ENCODE measurements around the gene MAGI2.
"Not testable (repeated sequence)": the region's sequence is repeated elsewhere in the genome, so short reads cannot be mapped to it uniquely, and the experiment has no call there.

Gene MAGI2

DNA sequence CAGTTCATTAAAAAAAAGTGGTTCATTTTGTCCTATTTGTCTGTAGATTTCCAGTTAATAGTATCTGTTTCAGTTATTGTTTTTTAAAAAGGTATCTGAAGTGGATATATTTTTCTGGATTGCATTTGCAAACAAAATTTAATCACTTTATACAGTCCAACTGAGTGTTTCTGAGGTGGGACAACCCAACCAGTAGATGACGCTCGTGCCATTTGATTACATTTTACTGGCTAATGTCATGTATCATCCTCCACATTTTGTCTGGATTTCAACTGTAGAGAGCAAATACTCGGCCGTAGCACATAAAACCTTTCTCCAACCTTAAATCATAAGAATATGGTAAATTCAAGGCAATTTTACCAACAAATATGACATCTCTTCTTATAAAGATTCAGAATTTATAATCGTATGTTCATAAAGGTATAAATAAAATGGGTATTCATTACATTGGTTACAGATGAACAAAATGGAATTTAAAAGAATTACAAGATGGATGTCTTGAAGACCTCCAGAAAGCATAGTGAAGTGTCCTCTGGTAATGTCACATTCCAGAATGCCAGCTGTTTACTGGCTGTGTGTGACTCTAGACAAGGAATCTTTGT, 865.9 kb downstream of the MAGI2 start:
- no peak for DNase-seq

GRCh38 chr7:78585980-78586379, 867.5 kb downstream of the MAGI2 start:
- no peak for DNase-seq

- no peak for DNase-seq
Measured at GRCh38 chr7:78578686-78579085, 874.8 kb downstream of the MAGI2 start.

- not testable (repeated sequence) for DNase-seq
Measured at GRCh38 chr7:78577174-78577952, 876.1 kb downstream of the MAGI2 start.

- DNase-seq = no peak
Measured at GRCh38 chr7:78576236-78576635, 877.2 kb downstream of the MAGI2 start.

- no peak for DNase-seq
Measured at GRCh38 chr7:78571292-78571691, 882.2 kb downstream of the MAGI2 start.

GRCh38 chr7:78568690-78569089, 884.8 kb downstream of the MAGI2 start:
- DNase-seq = no peak

GRCh38 chr7:78567836-78568235, 885.6 kb downstream of the MAGI2 start:
- DNase-seq = no peak

DNA sequence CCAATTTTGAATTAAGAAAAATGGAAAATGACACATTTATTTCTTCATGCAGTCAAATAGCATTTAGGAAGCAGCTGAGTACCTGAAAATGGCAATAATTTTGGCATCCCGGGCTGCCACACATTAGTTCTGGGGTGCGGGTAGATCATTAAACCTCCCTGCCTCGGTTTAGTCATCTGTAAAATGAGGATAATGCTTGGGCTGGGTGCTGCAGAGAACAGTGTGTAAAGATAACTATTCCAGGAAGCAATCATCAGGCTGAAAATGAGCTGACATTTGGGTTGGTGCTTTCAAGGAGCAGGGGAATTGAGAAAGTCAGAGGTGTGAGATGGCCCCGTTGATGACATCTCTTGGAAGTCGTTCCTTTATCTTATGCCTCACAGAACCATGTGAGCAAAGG, 887.7 kb downstream of the MAGI2 start:
- no peak for DNase-seq

DNA sequence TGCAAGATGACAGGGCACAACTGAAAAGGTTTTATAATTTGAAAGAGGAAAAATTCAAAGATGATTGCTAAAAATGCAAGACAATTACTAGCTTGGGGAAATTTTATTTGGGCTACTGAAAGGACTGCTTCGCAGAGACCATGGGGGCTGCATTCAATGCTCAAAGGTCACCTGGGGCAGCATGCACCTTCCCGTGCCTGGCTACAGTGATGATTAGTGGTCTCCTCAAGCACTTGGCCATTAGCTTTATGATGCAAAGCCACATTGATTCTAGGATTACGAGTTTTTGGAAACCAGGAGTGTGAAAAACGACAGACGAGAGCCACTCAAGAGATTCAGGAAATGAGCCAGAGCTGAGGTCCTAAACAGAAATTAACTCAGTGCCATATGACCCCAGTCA, 890.3 kb downstream of the MAGI2 start:
- no peak for DNase-seq

DNA sequence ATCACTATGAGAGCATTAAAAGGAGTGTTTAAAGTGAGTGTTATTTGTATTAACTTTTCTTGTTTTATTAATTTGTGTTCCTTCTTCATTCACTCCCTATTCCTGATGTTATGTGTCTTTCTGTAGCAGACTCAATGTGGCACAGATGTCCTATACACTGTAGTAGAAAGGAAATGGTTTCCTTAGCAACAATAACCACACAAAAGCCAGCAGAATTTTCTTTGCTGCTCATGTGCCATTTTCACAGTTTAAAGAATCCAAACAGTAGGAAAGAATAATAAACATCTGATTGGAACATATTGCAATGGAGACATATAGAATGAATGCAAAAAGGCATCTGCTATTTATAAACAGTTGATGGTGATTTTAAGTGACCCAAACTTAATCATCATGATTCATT, 891.3 kb downstream of the MAGI2 start:
- no peak for DNase-seq

GRCh38 chr7:78558566-78558965, 894.9 kb downstream of the MAGI2 start:
- DNase-seq = no peak

DNA sequence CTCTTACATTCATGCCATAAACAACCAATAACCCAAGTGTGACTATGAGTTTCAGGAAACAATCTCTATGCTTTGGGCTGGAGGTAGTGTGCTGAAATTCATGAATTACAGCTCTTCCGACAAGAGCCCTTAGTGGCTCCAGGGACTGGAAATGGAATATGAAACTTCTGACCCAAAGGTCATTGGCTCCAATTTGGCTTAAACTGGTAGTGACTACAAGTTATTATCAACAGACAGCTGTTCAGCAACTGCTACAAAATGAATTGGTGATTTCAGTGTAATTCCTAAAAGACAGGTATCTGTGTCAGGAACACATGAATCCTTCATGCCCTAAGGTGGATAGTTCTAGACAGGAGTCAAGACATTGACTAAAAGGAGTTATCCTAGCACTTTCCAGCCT, 909.5 kb downstream of the MAGI2 start:
- no peak for DNase-seq

DNA sequence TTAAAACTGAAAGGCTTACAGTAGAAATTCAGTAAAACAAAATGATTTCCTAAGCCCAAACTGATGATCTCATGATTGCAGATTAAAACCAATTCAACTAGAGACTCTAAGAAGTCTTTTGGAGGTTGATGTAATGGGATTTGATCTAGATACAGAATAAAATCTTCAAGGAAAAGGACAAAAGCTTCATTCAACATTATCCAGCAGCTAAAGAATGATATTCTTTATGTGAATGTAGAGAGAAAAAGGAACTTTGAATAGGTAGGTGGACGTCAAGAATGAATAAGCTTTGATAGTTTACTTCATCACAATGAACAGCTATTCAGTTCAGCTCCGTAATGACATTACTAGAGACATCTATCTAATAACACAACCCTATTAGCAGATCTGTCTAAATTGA, 910.5 kb downstream of the MAGI2 start:
- DNase-seq = no peak

DNA sequence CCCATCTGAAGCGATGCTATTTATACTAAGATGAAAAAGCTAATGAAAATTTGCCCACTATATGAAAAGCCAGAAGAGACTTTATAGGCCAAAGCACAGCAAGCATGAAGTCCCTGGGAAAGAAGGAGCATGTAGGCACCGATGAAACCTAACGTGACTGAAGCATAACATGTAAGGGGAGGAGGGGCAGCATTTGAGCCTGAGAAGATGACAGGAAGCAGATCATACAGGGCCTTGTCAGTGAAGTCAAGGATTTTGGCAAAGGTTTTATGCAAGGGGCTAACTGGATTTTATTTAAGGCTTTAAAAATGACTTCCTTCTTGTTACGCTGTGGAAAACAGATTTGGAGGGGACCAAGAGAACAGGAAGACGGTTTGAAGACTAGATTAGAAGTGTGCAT, 910.9 kb downstream of the MAGI2 start:
- no peak for DNase-seq

DNA sequence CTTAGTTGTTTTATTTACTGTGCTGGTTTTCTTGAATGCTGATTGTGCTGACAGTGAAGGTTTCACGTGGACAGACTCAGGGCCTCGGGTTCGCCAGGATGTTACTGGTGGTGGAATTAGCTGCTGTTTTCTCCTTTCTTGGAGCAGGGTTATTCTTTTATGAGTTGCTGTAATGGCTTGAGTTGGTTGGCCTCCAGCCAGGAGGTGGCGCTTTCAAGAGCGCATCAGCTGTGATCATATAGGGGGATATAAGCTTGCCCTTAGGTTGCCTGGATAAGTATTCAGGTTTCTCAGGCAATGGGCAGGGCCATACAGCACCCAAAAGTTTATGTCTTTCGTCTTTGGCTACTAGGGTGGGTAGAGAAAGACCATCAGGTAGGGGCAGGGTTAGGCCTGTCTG, 913.6 kb downstream of the MAGI2 start:
- DNase-seq = no peak

DNA sequence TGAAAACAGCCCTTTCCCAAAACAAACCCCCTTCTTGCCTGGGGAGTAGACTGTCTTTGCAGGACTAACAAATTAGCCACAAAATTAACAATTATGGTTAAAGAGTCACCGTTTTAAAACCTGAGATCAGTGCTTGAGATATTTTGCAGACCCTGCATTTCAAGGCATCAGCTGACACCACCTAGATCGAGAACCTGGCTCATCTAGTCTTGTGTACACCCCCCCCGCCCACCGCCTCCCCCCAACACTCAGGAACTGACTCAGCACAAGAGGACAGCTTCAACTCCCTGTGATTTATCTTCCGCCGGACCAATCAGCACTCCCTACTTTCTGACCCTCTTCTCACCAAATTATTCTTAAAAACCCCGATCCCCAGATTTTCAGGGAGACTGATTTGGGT, 917.8 kb downstream of the MAGI2 start:
- DNase-seq = no peak

GRCh38 chr7:78530351-78530750, 923.1 kb downstream of the MAGI2 start:
- DNase-seq = no peak

DNA sequence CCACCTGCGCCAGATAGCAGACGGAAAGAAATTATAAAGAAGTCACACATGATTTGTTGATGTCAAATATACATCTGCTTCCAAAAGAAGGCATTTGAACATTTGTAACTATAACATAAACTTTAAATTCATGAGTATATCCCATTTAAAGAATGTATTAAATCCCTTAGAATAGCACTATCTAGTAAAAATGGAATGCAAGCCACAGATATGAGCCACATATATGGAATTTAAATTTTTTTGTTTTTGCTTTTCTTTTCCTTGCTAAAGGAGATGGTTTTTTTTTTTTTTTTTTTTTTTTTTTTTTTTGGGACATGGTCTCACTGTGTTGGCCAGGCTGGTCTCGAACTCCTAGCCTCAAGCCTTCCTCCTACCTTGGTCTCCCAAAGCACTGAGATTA, 924.1 kb downstream of the MAGI2 start:
- no peak for DNase-seq

DNA sequence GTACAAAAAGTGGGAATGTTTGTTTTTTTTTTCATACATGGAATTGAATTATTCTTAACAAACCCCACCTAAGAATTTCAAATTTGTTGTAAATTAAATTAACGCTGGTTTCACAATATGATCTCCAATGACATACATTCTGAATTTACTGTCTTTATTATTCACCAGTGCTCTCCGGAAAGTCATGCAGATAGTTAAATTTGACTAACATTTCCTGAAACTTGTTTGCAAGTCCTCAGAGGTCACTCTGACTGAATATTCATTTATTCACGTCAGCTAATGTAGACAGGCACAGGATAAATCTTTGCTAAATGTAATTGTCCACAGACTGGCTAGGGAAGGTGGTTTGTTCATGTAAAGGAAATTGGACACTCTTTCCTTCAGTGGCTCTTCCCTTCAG, 924.5 kb downstream of the MAGI2 start:
- no peak for DNase-seq

- no peak for DNase-seq
Measured at GRCh38 chr7:78523930-78524329, 929.5 kb downstream of the MAGI2 start.

DNA sequence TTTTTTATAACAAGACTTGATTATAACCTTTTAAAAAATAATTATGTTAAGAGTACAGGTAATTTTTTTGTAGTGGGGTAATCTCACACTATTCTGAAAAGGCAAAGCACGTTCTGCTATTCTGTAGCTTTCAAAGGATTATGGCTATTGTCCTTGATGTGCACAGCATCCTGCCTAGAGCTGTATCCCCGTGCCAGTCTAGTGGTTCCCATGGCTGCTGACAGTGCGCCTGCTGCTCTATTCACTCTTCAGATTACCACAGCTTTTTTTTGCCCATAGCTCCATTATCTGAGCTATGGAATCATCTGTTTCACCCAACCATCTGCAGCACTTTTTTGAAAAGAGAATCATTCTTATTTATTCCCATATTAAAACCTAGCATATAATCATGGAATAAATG, 931.5 kb downstream of the MAGI2 start:
- no peak for DNase-seq

DNA sequence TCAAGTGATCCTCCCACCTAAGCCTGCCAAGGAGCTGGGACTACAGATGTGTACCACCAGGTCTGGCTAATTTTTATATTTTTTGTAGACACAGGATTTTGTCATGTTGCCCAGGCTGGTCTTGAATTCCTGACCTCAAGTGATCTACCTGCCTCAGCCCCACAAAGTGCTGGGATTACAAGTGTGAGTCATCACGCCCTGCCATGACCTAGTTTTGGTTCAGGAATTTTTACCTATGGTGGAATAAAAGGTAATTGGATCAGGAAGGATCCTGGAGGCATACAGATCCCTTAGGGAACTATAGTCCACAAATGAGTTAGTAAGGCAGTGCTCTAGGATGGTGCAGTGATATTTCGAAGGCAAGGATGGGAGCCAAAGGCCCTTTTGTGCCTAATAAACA, 937.0 kb downstream of the MAGI2 start:
- no peak for DNase-seq

- no peak for DNase-seq
Measured at GRCh38 chr7:78514634-78515033, 938.8 kb downstream of the MAGI2 start.

DNA sequence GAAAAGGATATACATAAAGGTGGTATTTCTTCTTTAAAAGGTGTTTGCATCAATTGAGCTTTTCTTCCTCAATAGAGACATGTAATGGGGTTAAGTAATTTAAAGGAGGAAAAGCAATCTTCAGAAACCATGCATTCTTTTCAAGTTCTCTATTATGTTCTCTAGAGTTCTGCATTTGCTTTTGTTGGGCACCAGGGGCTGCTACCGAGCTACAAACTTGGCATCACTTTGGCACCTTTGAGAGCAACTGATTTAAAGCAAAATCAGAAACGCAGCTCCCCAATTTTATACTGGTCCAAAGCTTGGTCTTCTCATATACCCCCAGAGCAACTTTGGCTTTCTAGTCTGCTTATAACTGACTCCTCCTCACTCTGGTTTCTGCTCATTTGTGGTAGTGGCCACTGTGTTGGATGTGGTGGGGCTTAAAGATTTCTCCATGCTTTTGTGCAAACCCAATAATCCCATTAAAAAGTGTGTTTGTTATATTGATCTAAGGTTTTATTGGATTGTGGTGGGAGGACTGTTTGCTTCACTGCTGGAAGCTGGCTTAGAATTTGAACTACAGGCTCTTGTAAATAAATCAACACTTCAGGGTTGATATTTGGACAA, 942.8 kb downstream of the MAGI2 start:
- peak; percentile 18 for DNase-seq
